Fibroblast of lung (primary cell): ENCODE measurements around the gene UBAC1. TPM values are rescaled to one million over a fixed set of nuclear protein-coding genes. Genes with fewer than 3 reads are reported as not detected.

Experiments used
- DNase-seq, 2 donors: peaks; one replicate each; pipeline versions ENCODE4 v3.0.0 to v3.0.0-alpha.2; 2010; ENCODE audit warnings: low read depth in 2 of 2
- H2AFZ ChIP-seq: 2 replicates; pipeline ENCODE4 v1.5.1; 2012; ENCODE audit warnings: low read length, control low read depth, inconsistent platforms
- H3K27ac ChIP-seq: 2 replicates; pipeline ENCODE4 v1.5.1; 2011; ENCODE audit warnings: low read length, control low read depth; ENCODE audit not compliant: insufficient read depth
- H3K27me3 ChIP-seq: 2 replicates; pipeline ENCODE4 v1.5.1; 2011; ENCODE audit warnings: mild to moderate bottlenecking, low read length; ENCODE audit not compliant: control insufficient read depth, insufficient read depth
- H3K36me3 ChIP-seq: 2 replicates; pipeline ENCODE4 v1.5.1; 2011; ENCODE audit warnings: low read length; ENCODE audit not compliant: control insufficient read depth, insufficient read depth
- H3K4me1 ChIP-seq: 2 replicates; pipeline ENCODE4 v1.5.1; 2011; ENCODE audit warnings: low read length; ENCODE audit not compliant: control insufficient read depth, insufficient read depth; ENCODE audit errors: extremely low read depth
- H3K4me2 ChIP-seq: 2 replicates; pipeline ENCODE4 v1.5.1; 2011; ENCODE audit warnings: low read length, control low read depth; ENCODE audit not compliant: insufficient read depth; ENCODE audit errors: extremely low read depth
- H3K4me3 ChIP-seq, 4 experiments: fragments of 200-600 bp in 1 of 4; sonication (generic) in 1 of 4; replicated peaks in 1 of 4; 2 replicates each; pipeline ENCODE4 v1.5.1; 2011 to 2016; ENCODE audit warnings: low read length in 4 of 4, low read depth in 3 of 4, mild to moderate bottlenecking in 3 of 4, control low read depth in 2 of 4, inconsistent platforms in 1 of 4, mixed read lengths in 1 of 4; ENCODE audit not compliant: insufficient read depth in 1 of 4; ENCODE audit errors: control extremely low read depth in 1 of 4
- H3K79me2 ChIP-seq: 2 replicates; pipeline ENCODE4 v1.5.1; 2012; ENCODE audit warnings: mild to moderate bottlenecking, low read length, inconsistent platforms; ENCODE audit not compliant: control insufficient read depth, insufficient read depth
- H3K9ac ChIP-seq: 2 replicates; pipeline ENCODE4 v1.5.1; 2011; ENCODE audit warnings: mild to moderate bottlenecking, low read length, control low read depth; ENCODE audit not compliant: insufficient read depth
- H3K9me3 ChIP-seq: 2 replicates; pipeline ENCODE4 v1.5.1; 2012; ENCODE audit warnings: low read depth, low read length; ENCODE audit not compliant: control insufficient read depth, insufficient read depth
- H4K20me1 ChIP-seq: 2 replicates; pipeline ENCODE4 v1.5.1; 2011; ENCODE audit warnings: low read length; ENCODE audit not compliant: control insufficient read depth, insufficient read depth; ENCODE audit errors: extremely low read depth
- CTCF ChIP-seq, 2 donors: IDR thresholded peaks in 1 of 2; conservative IDR thresholded peaks in 1 of 2; 1 replicate in 1 of 2; 2 replicates in 1 of 2; pipeline ENCODE4 v1.5.1; 2011 to 2012; ENCODE audit warnings: low read length in 2 of 2, control low read depth in 1 of 2, inconsistent platforms in 1 of 2, low read depth in 1 of 2, mild to moderate bottlenecking in 1 of 2
- EZH2 ChIP-seq: IDR thresholded peaks from 2 replicates; pipeline ENCODE4 v1.5.1; 2012; ENCODE audit warnings: low read length, control low read depth, mild to moderate bottlenecking; ENCODE audit errors: missing control alignments
- polyA plus RNA-seq, 2 donors: library from polyadenylated mRNA; depleted of rRNA in 1 of 2; stranded (reverse) in 1 of 2; unstranded in 1 of 2; fragments of >200 nt; gene quantifications; 2 replicates each; pipeline ENCODE4 v1.2.1, GENCODE V29; 2011 to 2012; ENCODE audit warnings: missing spikeins in 1 of 2
- total RNA-seq: library from RNA; depleted of rRNA; stranded (reverse); fragments of >200 nt; gene quantifications from 2 replicates; pipeline ENCODE4 v1.2.1, GENCODE V29; 2014

The UBAC1 gene
- total and polyA plus RNA-seq, 2 donors (not counting 1 experiment from before 2014, with no cell fraction given), result 26.8 to 30.6 TPM

GRCh38 chr9:135987838-135988404, 26.7 kb upstream of the UBAC1 start:
- Histone ChIP-seq H3K4me1 (peaks cover 5% of the 10 kb centered on the region), H3K27ac (no peak overlapping the region), H3K9ac (no peak overlapping the region), H4K20me1 (no peaks in the 10 kb centered on the region), H3K9me3 (no peaks in the 10 kb centered on the region), H3K27me3 (peaks cover 3% of the 10 kb centered on the region), H2AFZ (no peak overlapping the region), H3K36me3 (no peaks in the 10 kb centered on the region), H3K4me2 (no peak overlapping the region), H3K79me2 (no peaks in the 10 kb centered on the region), H3K4me3 (no peak overlapping the region)
- DNase-seq, result no peak
- TF ChIP-seq EZH2 (no peak), CTCF (conservative IDR thresholded peaks at IDR 0.05 in 1 of 2, IDR thresholded peaks at IDR 0.05 in 1 of 2; ENCODE audit: low read depth in 1 of 2, low read length in 2 of 2) (no peak)

GRCh38 chr9:135986605-135987004, 25.4 kb upstream of the UBAC1 start:
- no peaks in the 10 kb centered on the region for H3K9me3 ChIP-seq
- no peak overlapping the region for H3K4me2 ChIP-seq
- no peak overlapping the region for H2AFZ ChIP-seq
- DNase-seq, result no peak
- no peak overlapping the region for H3K9ac ChIP-seq
- H3K4me3 ChIP-seq, result no peak overlapping the region
- no peak overlapping the region for H3K27ac ChIP-seq
- TF ChIP-seq CTCF (conservative IDR thresholded peaks at IDR 0.05 in 1 of 2, IDR thresholded peaks at IDR 0.05 in 1 of 2; ENCODE audit: low read depth in 1 of 2, low read length in 2 of 2) (no peak), EZH2 (no peak)
- H3K4me1 ChIP-seq, result no peaks in the 10 kb centered on the region
- H3K79me2 ChIP-seq, result no peaks in the 10 kb centered on the region
- no peaks in the 10 kb centered on the region for H4K20me1 ChIP-seq
- no peaks in the 10 kb centered on the region for H3K36me3 ChIP-seq
- peaks cover 3% of the 10 kb centered on the region for H3K27me3 ChIP-seq

- Histone ChIP-seq H3K4me2 (no peak overlapping the region), H3K4me1 (no peaks in the 10 kb centered on the region), H3K9ac (no peak overlapping the region), H3K27ac (no peak overlapping the region), H3K79me2 (no peaks in the 10 kb centered on the region), H3K36me3 (no peaks in the 10 kb centered on the region), H2AFZ (no peak overlapping the region), H3K9me3 (no peaks in the 10 kb centered on the region), H4K20me1 (no peaks in the 10 kb centered on the region), H3K4me3 (no peak overlapping the region), H3K27me3 (peaks cover 3% of the 10 kb centered on the region)
- DNase-seq, result no peak
- TF ChIP-seq EZH2, result no peak
Observed at GRCh38 chr9:135985889-135986288, 24.7 kb upstream of the UBAC1 start.
